ENCODE results near the gene RFT1.

DNA sequence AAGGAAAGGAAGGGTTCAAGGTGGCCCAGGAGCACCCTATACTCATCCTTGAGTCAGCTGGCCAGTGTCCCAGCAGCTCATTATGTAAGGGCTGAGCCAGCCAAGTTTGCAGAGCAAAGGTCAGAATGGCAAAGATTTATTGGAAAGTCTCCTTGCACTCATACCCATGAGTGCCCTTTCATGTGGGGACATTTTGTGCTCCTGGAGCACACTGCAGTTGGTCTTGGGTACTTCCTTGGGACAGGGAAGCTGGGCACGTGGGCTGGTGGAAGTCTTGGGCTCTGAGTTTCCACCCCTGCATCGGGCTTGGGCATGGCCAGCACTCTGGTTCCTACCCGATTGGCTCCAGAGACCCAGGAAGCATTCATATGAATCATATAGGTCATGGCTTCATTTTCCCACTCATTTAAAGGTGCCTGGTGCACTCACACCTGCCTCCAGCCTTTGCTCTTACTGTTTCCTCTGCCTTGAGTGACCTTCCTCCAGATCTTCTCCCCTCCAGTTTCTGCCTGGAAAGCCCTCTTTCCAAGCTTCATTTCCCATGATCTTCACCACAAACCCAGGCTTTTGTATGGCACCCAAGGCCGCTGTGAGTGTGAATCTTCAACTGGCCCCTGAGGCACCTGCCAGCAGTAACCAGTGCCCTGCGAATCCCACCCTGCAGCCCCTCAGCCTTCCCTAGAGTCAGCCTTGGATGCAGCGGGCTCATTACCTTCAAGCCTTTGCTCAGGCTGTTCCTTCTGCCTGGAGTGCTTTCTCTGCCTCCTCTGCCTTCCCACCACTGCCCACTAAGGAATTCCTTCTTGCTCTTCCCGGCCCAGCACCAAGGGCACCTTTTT, 20.2 kb upstream of the RFT1 start:
- TF ChIP-seq CTCF (IDR thresholded peaks at IDR 0.05; ENCODE audit: low read depth, low read length), result no peak
- TF ChIP-seq POLR2A (IDR thresholded peaks at IDR 0.05; ENCODE audit: extremely low read depth, insufficient read length), result no peak
